GM12878 (cell line): Measurements from ENCODE around the gene ZNF366. TPM values are rescaled to one million over a fixed set of nuclear protein-coding genes. Genes with fewer than 3 reads are reported as not detected.

ENCODE experiments used
- ATAC-seq: fragments of 200-7000 bp; cut with Tn5 transposase; 3 replicates; pipeline ENCODE4 v1.9.1; 2020; ENCODE audit warnings: mild to moderate bottlenecking, moderate library complexity
- BruUV-seq: library from RNA; stranded (reverse); fragments of 400-500 nt; replicated peaks from 2 replicates; lab custom pipeline; 2021; lab: Mats Ljungman, UMichigan
- CTCF ChIA-PET: fragments of 300-600 bp; sonication (Branson Sonifier 250); formaldehyde crosslinking; extraction: SDS; loops from one replicate; lab custom pipeline; 2021; ENCODE audit warnings: inconsistent platforms; lab: Yijun Ruan, JAX
- POLR2A ChIA-PET: fragments of 350-600 bp; formaldehyde crosslinking; extraction: SDS; loops from one replicate; lab custom pipeline; 2021; ENCODE audit warnings: inconsistent platforms; lab: Charles Lee
- RAD21 ChIA-PET: fragments of 300-600 bp; sonication (Branson Sonifier 250); formaldehyde crosslinking; loops from one replicate; lab custom pipeline; 2023; ENCODE audit warnings: antibody characterized with exemption; ENCODE audit not compliant: unreplicated experiment; lab: Charles Lee
- SMC1A ChIA-PET: fragments of 300-600 bp; sonication (Branson Sonifier 250); formaldehyde crosslinking; loops from one replicate; lab custom pipeline; 2023; ENCODE audit not compliant: unreplicated experiment, uncharacterized antibody; lab: Charles Lee
- DNase-seq: peaks from one replicate; pipeline ENCODE4 v3.0.0-alpha.2; 2011; ENCODE audit warnings: low read depth, low spot score
- FAIRE-seq: peaks from 3 replicates; lab custom pipeline; 2011; peaks lifted over from hg19 to GRCh38; lab: Jason Lieb, UNC
- H2AFZ ChIP-seq: 2 replicates; pipeline ENCODE4 v1.6.0; 2011; ENCODE audit warnings: low read depth, low read length, control low read depth; ENCODE audit not compliant: control insufficient read depth
- H3K27ac ChIP-seq: 2 replicates; pipeline ENCODE4 v1.5.1; 2011; ENCODE audit warnings: control low read depth; ENCODE audit not compliant: control insufficient read depth, insufficient read depth
- H3K27me3 ChIP-seq, 2 experiments: replicated peaks in 1 of 2; 2 replicates each; pipeline versions ENCODE4 v1.6.0 to v1.6.1; 2011; ENCODE audit warnings: low read length in 1 of 2; ENCODE audit not compliant: control insufficient read depth in 2 of 2, insufficient read depth in 2 of 2
- H3K36me3 ChIP-seq, 2 experiments: 2 replicates each; pipeline ENCODE4 v1.5.1; 2011; ENCODE audit warnings: low read length in 1 of 2; ENCODE audit not compliant: control insufficient read depth in 2 of 2, insufficient read depth in 2 of 2
- H3K4me1 ChIP-seq: 2 replicates; pipeline ENCODE4 v1.6.1; 2011; ENCODE audit warnings: mild to moderate bottlenecking, low read length, moderate library complexity, mixed read lengths; ENCODE audit not compliant: control insufficient read depth, insufficient read depth
- H3K4me2 ChIP-seq: 2 replicates; pipeline ENCODE4 v1.6.0; 2011; ENCODE audit warnings: control low read depth; ENCODE audit not compliant: control insufficient read depth, insufficient read depth
- H3K4me3 ChIP-seq: fragments of 200-600 bp; sonication (generic); 2 replicates; pipeline ENCODE4 v1.5.1; 2016
- H3K79me2 ChIP-seq: 2 replicates; pipeline ENCODE4 v1.6.0; 2011; ENCODE audit warnings: low read length; ENCODE audit not compliant: control insufficient read depth, insufficient read depth
- H3K9ac ChIP-seq: 2 replicates; pipeline ENCODE4 v1.8.0; 2011; ENCODE audit warnings: low read length, control low read depth, mixed read lengths; ENCODE audit not compliant: control insufficient read depth, insufficient read depth
- H3K9me3 ChIP-seq: replicated peaks from 3 replicates; pipeline ENCODE4 v1.5.1; 2011; ENCODE audit warnings: mild to moderate bottlenecking, low read length; ENCODE audit not compliant: control insufficient read depth, insufficient read depth
- H4K20me1 ChIP-seq: 2 replicates; pipeline ENCODE4 v1.6.0; 2011; ENCODE audit not compliant: control insufficient read depth, insufficient read depth
- ASH2L ChIP-seq: fragments of 300-600, 200-600 bp; sonication (generic); IDR thresholded peaks from 2 replicates; pipeline ENCODE4 v1.6.1; 2017; ENCODE audit warnings: low read depth, mild to moderate bottlenecking, borderline replicate concordance
- CHD2 ChIP-seq: IDR thresholded peaks from 2 replicates; pipeline ENCODE4 v1.6.1; 2011; ENCODE audit warnings: low read depth, low read length, improper control_type of control experiment, borderline replicate concordance
- NBN ChIP-seq: fragments of 450-650 bp; IDR thresholded peaks from 2 replicates; pipeline ENCODE4 v1.6.1; 2016
- in situ Hi-C: fragments of 300-500 bp; cut with MboI; formaldehyde crosslinking; loops from 9 replicates; pipeline ENCODE4 v1.14.3; 2018; ENCODE audit warnings: mixed read lengths
- intact Hi-C: fragments of 100-400 bp; cut with micrococcal nuclease; formaldehyde crosslinking; loops from one replicate; pipeline ENCODE4 v1.14.2; 2022; ENCODE audit not compliant: unreplicated experiment
- polyA plus RNA-seq, 11 experiments: library from polyadenylated mRNA; depleted of rRNA in 4 of 11; unstranded in 6 of 11; stranded (reverse) in 5 of 11; fragments of >200 nt; fragmentation: Nextera tagmentation in 4 of 11; fragmentation: Illumina TruSeq in 1 of 11; extraction: Ambion mirVana in 4 of 11; extraction: Trizol in 1 of 11; gene quantifications; 1 replicate in 1 of 11; 2 replicates in 10 of 11; pipeline versions ENCODE4 v1.2.1 to v1.2.3, GENCODE V29; 2011 to 2016; ENCODE audit warnings: inconsistent platforms in 2 of 11, missing spikeins in 2 of 11, low read depth in 1 of 11
- total RNA-seq, 4 experiments: library from RNA; depleted of rRNA in 3 of 4; stranded (reverse); fragments of >200 nt in 3 of 4; fragmentation: Illumina TruSeq in 1 of 4; extraction: Trizol in 1 of 4; gene quantifications; 2 replicates each; pipeline versions ENCODE4 v1.2.1 to v1.2.3, GENCODE V29; 2013 to 2021
- TF ChIP-seq, protein P1 (sequence below): fragments of 450-650 bp; IDR thresholded peaks from 2 replicates; pipeline ENCODE4 v1.6.1; 2016; ENCODE audit warnings: mild to moderate bottlenecking
- TF ChIP-seq, protein P2 (sequence below): fragments of 450-650 bp; IDR thresholded peaks from 2 replicates; pipeline ENCODE4 v1.6.1; 2017; ENCODE audit warnings: mild to moderate bottlenecking, moderate library complexity

Gene ZNF366
- total and polyA plus RNA-seq, 10 of the 15 experiments (the other 5 are each of a cell fraction or from before 2014, with no cell fraction given), result 0.01 to 0.18 (median 0.04) TPM; not detected in 6

DNA sequence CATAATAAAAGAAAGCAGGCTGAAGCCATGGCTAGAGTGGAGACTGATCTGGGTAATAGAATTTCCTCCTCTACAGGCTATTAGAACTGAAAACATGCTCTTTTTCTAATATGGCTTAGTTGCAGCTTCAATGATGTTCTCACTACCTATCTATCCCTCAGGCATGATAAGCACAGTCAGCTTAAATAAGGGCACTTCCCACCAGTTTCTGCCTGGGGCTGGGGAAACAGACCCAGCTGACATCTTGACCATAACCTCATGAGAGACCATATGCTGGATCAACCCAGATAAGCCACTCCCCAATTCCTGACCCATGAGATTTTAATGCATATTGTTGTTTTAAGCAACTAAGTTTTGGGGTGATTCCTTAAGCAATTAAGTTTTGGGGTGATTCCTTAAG, 81.2 kb downstream of the ZNF366 start:
- ChIA-PET SMC1A (interaction anchor here (0.8 to 3.0 kb wide), 8 partner anchors 10 to 98 kb away, joined by 3 to 10 read pairs (median 4); no protein-coding TSS in a partner anchor), RAD21 (interaction anchor here (1.2 kb wide), 1 partner anchor 98 kb away, joined by 3 read pairs; no protein-coding TSS in a partner anchor), POLR2A (no interaction called here), CTCF (no interaction called here)
- no peak for DNase-seq
- BruUV-seq, result no TSS peak
- intact Hi-C loops, result no loop called here
- in situ Hi-C loops, result no loop called here
- H3K27me3 ChIP-seq, result no peaks in the 10 kb centered on the region
- TF ChIP-seq, protein P1, sequence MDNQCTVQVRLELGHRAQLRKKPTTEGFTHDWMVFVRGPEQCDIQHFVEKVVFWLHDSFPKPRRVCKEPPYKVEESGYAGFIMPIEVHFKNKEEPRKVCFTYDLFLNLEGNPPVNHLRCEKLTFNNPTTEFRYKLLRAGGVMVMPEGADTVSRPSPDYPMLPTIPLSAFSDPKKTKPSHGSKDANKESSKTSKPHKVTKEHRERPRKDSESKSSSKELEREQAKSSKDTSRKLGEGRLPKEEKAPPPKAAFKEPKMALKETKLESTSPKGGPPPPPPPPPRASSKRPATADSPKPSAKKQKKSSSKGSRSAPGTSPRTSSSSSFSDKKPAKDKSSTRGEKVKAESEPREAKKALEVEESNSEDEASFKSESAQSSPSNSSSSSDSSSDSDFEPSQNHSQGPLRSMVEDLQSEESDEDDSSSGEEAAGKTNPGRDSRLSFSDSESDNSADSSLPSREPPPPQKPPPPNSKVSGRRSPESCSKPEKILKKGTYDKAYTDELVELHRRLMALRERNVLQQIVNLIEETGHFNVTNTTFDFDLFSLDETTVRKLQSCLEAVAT, result no peak
- TF ChIP-seq, protein P2, sequence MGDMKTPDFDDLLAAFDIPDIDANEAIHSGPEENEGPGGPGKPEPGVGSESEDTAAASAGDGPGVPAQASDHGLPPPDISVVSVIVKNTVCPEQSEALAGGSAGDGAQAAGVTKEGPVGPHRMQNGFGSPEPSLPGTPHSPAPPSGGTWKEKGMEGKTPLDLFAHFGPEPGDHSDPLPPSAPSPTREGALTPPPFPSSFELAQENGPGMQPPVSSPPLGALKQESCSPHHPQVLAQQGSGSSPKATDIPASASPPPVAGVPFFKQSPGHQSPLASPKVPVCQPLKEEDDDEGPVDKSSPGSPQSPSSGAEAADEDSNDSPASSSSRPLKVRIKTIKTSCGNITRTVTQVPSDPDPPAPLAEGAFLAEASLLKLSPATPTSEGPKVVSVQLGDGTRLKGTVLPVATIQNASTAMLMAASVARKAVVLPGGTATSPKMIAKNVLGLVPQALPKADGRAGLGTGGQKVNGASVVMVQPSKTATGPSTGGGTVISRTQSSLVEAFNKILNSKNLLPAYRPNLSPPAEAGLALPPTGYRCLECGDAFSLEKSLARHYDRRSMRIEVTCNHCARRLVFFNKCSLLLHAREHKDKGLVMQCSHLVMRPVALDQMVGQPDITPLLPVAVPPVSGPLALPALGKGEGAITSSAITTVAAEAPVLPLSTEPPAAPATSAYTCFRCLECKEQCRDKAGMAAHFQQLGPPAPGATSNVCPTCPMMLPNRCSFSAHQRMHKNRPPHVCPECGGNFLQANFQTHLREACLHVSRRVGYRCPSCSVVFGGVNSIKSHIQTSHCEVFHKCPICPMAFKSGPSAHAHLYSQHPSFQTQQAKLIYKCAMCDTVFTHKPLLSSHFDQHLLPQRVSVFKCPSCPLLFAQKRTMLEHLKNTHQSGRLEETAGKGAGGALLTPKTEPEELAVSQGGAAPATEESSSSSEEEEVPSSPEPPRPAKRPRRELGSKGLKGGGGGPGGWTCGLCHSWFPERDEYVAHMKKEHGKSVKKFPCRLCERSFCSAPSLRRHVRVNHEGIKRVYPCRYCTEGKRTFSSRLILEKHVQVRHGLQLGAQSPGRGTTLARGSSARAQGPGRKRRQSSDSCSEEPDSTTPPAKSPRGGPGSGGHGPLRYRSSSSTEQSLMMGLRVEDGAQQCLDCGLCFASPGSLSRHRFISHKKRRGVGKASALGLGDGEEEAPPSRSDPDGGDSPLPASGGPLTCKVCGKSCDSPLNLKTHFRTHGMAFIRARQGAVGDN, result no peak
- no peak for TF ChIP-seq CHD2
- TF ChIP-seq NBN, result no peak
- no peak for TF ChIP-seq ASH2L
- no peaks in the 10 kb centered on the region for H3K4me1 ChIP-seq
- H3K9me3 ChIP-seq, result no peaks in the 10 kb centered on the region
- no peak overlapping the region for H3K27ac ChIP-seq
- no peak overlapping the region for H2AFZ ChIP-seq
- no peak for FAIRE-seq
- H3K4me3 ChIP-seq, result no peak overlapping the region
- no peaks in the 10 kb centered on the region for H3K79me2 ChIP-seq
- H3K9ac ChIP-seq, result no peak overlapping the region
- no peak overlapping the region for H3K4me2 ChIP-seq
- H3K36me3 ChIP-seq, result no peaks in the 10 kb centered on the region
- no peaks in the 10 kb centered on the region for H4K20me1 ChIP-seq
- ATAC-seq, result no peak
